HepG2 (cell line): ENCODE data around the gene HILPDA.

ENCODE experiments used
- AFF4 ChIP-seq: sonication (generic); formaldehyde crosslinking; IDR thresholded peaks from 2 replicates; pipeline ENCODE4 v1.4.0; 2020; ENCODE audit warnings: missing genetic modification reagents
- CREM ChIP-seq, 2 experiments: sonication (generic) in 1 of 2; formaldehyde crosslinking in 1 of 2; IDR thresholded peaks; 2 replicates each; pipeline versions ENCODE4 v1.4.0 to v1.6.1; 2016 to 2020; ENCODE audit warnings: antibody characterized with exemption in 1 of 2, mild to moderate bottlenecking in 1 of 2, missing genetic modification reagents in 1 of 2
- CTCF ChIP-seq: sonication (generic); formaldehyde crosslinking; IDR thresholded peaks from 2 replicates; pipeline ENCODE4 v1.5.0; 2020; ENCODE audit warnings: mild to moderate bottlenecking, missing genetic modification reagents, moderate library complexity
- EP300 ChIP-seq, 3 experiments: sonication (generic) in 1 of 3; formaldehyde crosslinking in 1 of 3; IDR thresholded peaks; 2 replicates each; pipeline versions ENCODE4 v1.5.1 to v1.6.1; 2011 to 2020; ENCODE audit warnings: low read depth in 2 of 3, low read length in 2 of 3, borderline replicate concordance in 1 of 3, improper control_type of control experiment in 1 of 3, mild to moderate bottlenecking in 1 of 3, missing genetic modification reagents in 1 of 3, moderate library complexity in 1 of 3
- HMGA1 ChIP-seq: sonication (generic); formaldehyde crosslinking; conservative IDR thresholded peaks from 2 replicates; pipeline ENCODE4 v1.4.0; 2020; ENCODE audit warnings: missing genetic modification reagents
- RAD21 ChIP-seq: fragments of 450-650 bp; formaldehyde crosslinking; IDR thresholded peaks from 2 replicates; pipeline ENCODE4 v1.5.0; 2020; ENCODE audit warnings: mild to moderate bottlenecking
- YY1 ChIP-seq: IDR thresholded peaks from 2 replicates; pipeline ENCODE4 v1.6.1; 2011; ENCODE audit warnings: low read length, low read depth, moderate library complexity, mild to moderate bottlenecking; ENCODE audit not compliant: insufficient read depth, insufficient replicate concordance

DNA sequence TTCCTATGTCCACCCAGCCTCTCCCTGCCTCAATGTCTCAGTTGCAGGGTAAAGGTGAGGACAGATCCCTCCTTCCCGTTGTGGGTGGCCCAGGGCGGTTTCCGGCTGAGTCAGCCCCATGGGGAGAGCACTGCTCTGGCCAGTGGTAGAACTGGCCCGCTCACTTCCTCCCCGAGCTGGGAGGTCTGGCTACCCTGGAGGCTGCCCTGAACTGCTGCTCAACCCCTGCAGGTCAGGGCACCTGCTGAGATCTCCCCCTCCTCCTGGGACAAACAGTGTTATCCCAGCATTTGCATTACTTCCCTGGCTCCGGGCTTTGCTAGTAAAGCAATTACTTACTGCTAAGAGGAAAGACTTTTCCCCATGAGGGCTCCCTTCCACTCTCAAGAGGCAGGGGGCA lies 24.5 kb upstream of the HILPDA start:
- TF ChIP-seq CTCF, result no peak
- no peak for TF ChIP-seq RAD21 (CRISPR knock-in tag)
- no peak for TF ChIP-seq EP300 (IDR thresholded peaks at IDR 0.05; ENCODE audit: low read depth in 2 of 2, low read length in 2 of 2)
- no peak for TF ChIP-seq EP300 (CRISPR knock-in tag; IDR thresholded peaks at IDR 0.05; ENCODE audit: borderline replicate concordance)
- TF ChIP-seq CREM (IDR thresholded peaks at IDR 0.05), result no peak
- TF ChIP-seq CREM (CRISPR knock-in tag; IDR thresholded peaks at IDR 0.05), result no peak
- no peak for TF ChIP-seq YY1
- TF ChIP-seq HMGA1 (CRISPR knock-in tag), result no peak
- no peak for TF ChIP-seq AFF4 (CRISPR knock-in tag)
